H9 (cell line): ENCODE results near the gene DCC. TPM values are rescaled to one million over a fixed set of nuclear protein-coding genes. Genes with fewer than 3 reads are reported as not detected.

Source experiments
- DNase-seq: peaks from one replicate; pipeline ENCODE4 v3.0.0-alpha.2; 2017
- H2AFZ ChIP-seq: one replicate; pipeline ENCODE4 v1.6.1; 2013; ENCODE audit warnings: mild to moderate bottlenecking, low read length, control low read depth, moderate library complexity
- H2AK5ac ChIP-seq: 2 replicates; pipeline ENCODE4 v1.6.1; 2013; ENCODE audit warnings: low read length, control low read depth, mixed read lengths; ENCODE audit not compliant: insufficient read length
- H2BK120ac ChIP-seq: one replicate; pipeline ENCODE4 v1.6.1; 2013; ENCODE audit warnings: low read depth, mild to moderate bottlenecking, low read length, control low read depth, inconsistent platforms; ENCODE audit not compliant: poor library complexity, severe bottlenecking
- H2BK12ac ChIP-seq: 2 replicates; pipeline ENCODE4 v1.6.1; 2013; ENCODE audit warnings: low read length, control low read depth, mixed read lengths, low read depth; ENCODE audit not compliant: insufficient read length
- H2BK15ac ChIP-seq: 2 replicates; pipeline ENCODE4 v1.6.1; 2013; ENCODE audit warnings: low read depth, low read length, control low read depth
- H2BK20ac ChIP-seq: one replicate; pipeline ENCODE4 v1.6.1; 2013; ENCODE audit warnings: low read depth, mild to moderate bottlenecking, low read length, control low read depth, inconsistent platforms; ENCODE audit not compliant: poor library complexity, severe bottlenecking
- H2BK5ac ChIP-seq: 2 replicates; pipeline ENCODE4 v1.6.1; 2013; ENCODE audit warnings: low read length, control low read depth, mixed read lengths; ENCODE audit not compliant: insufficient read length
- H3K14ac ChIP-seq: 2 replicates; pipeline ENCODE4 v1.6.1; 2013; ENCODE audit warnings: low read length, control low read depth; ENCODE audit not compliant: insufficient read depth
- H3K18ac ChIP-seq: 2 replicates; pipeline ENCODE4 v1.6.1; 2013; ENCODE audit warnings: low read depth, mild to moderate bottlenecking, mixed read lengths, low read length, control low read depth; ENCODE audit not compliant: insufficient read length
- H3K23ac ChIP-seq: 2 replicates; pipeline ENCODE4 v1.6.1; 2013; ENCODE audit warnings: low read length, control low read depth, mixed read lengths, low read depth; ENCODE audit not compliant: insufficient read length
- H3K23me2 ChIP-seq: 2 replicates; pipeline ENCODE4 v1.6.1; 2013; ENCODE audit warnings: low read depth, mild to moderate bottlenecking, mixed read lengths, low read length, control low read depth; ENCODE audit not compliant: insufficient read length, poor library complexity, severe bottlenecking
- H3K27ac ChIP-seq: 2 replicates; pipeline ENCODE4 v1.5.1; 2013; ENCODE audit warnings: low read length, control low read depth, mixed read lengths, low read depth; ENCODE audit not compliant: insufficient read length
- H3K27me3 ChIP-seq: 2 replicates; pipeline ENCODE4 v1.6.1; 2013; ENCODE audit warnings: low read length, control low read depth, inconsistent platforms; ENCODE audit not compliant: insufficient read depth
- H3K4ac ChIP-seq: 2 replicates; pipeline ENCODE4 v1.6.1; 2013; ENCODE audit warnings: low read depth, mild to moderate bottlenecking, control low read depth, inconsistent platforms, low read length, moderate library complexity
- H3K4me1 ChIP-seq: 2 replicates; pipeline ENCODE4 v1.6.1; 2013; ENCODE audit warnings: low read length, control low read depth, inconsistent platforms; ENCODE audit not compliant: insufficient read depth
- H3K4me2 ChIP-seq: 2 replicates; pipeline ENCODE4 v1.6.1; 2013; ENCODE audit warnings: low read length, control low read depth, mixed read lengths; ENCODE audit not compliant: insufficient read length, insufficient read depth
- H3K56ac ChIP-seq: 2 replicates; pipeline ENCODE4 v1.6.1; 2013; ENCODE audit warnings: low read depth, mild to moderate bottlenecking, mixed read lengths, low read length, control low read depth; ENCODE audit not compliant: insufficient read length
- H3K79me1 ChIP-seq: 2 replicates; pipeline ENCODE4 v1.6.1; 2013; ENCODE audit warnings: low read depth, mild to moderate bottlenecking, moderate library complexity, low read length, control low read depth, inconsistent platforms; ENCODE audit not compliant: insufficient read depth, poor library complexity, severe bottlenecking
- H3K79me2 ChIP-seq: 2 replicates; pipeline ENCODE4 v1.6.1; 2013; ENCODE audit warnings: low read length, control low read depth, inconsistent platforms; ENCODE audit not compliant: insufficient read depth
- H3K9ac ChIP-seq: 2 replicates; pipeline ENCODE4 v1.6.1; 2013; ENCODE audit warnings: low read length, control low read depth, mixed read lengths; ENCODE audit not compliant: insufficient read length; ENCODE audit errors: extremely low read depth
- H3K9me3 ChIP-seq: one replicate; pipeline ENCODE4 v1.6.1; 2013; ENCODE audit warnings: low read depth, low read length, inconsistent platforms; ENCODE audit not compliant: control insufficient read depth
- H3T11ph ChIP-seq: one replicate; pipeline ENCODE4 v1.6.1; 2013; ENCODE audit warnings: mild to moderate bottlenecking, low read length, control low read depth, inconsistent platforms
- H4K20me1 ChIP-seq: one replicate; pipeline ENCODE4 v1.6.1; 2013; ENCODE audit not compliant: control insufficient read depth, insufficient read length, insufficient read depth
- H4K5ac ChIP-seq: 2 replicates; pipeline ENCODE4 v1.6.1; 2013; ENCODE audit warnings: low read depth, mild to moderate bottlenecking, mixed read lengths, low read length, control low read depth; ENCODE audit not compliant: insufficient read length
- H4K8ac ChIP-seq: replicated peaks from 2 replicates; pipeline ENCODE4 v1.6.1; 2013; ENCODE audit warnings: low read length, control low read depth, mixed read lengths, low read depth; ENCODE audit not compliant: insufficient read length
- H4K91ac ChIP-seq: 2 replicates; pipeline ENCODE4 v1.6.1; 2013; ENCODE audit warnings: low read depth, mild to moderate bottlenecking, moderate library complexity, mixed read lengths, low read length, control low read depth; ENCODE audit not compliant: insufficient read length
- H3K27ac Mint-ChIP-seq, 3 experiments: 2 replicates in 2 of 3; 3 replicates in 1 of 3; pipeline ENCODE4 v1.8.0; 2020 to 2021; ENCODE audit warnings: mixed read lengths in 3 of 3, mild to moderate bottlenecking in 1 of 3, moderate library complexity in 1 of 3
- H3K27me3 Mint-ChIP-seq: 2 replicates; pipeline ENCODE4 v1.8.0; 2021; ENCODE audit warnings: low read depth, mild to moderate bottlenecking, moderate library complexity, mixed read lengths
- H3K36me3 Mint-ChIP-seq, 3 experiments: 2 replicates in 2 of 3; 3 replicates in 1 of 3; pipeline ENCODE4 v1.8.0; 2020 to 2021; ENCODE audit warnings: low read depth in 3 of 3, mixed read lengths in 3 of 3; ENCODE audit not compliant: insufficient read depth in 1 of 3
- H3K4me1 Mint-ChIP-seq, 2 experiments: 2 replicates each; pipeline ENCODE4 v1.8.0; 2020; ENCODE audit warnings: mixed read lengths in 2 of 2
- H3K4me3 Mint-ChIP-seq, 2 experiments: 2 replicates in 1 of 2; 3 replicates in 1 of 2; pipeline ENCODE4 v1.8.0; 2020 to 2021; ENCODE audit warnings: mild to moderate bottlenecking in 2 of 2, mixed read lengths in 2 of 2, moderate library complexity in 1 of 2
- H3K9me3 Mint-ChIP-seq, 2 experiments: 2 replicates in 1 of 2; 3 replicates in 1 of 2; pipeline ENCODE4 v1.8.0; 2020; ENCODE audit warnings: mild to moderate bottlenecking in 2 of 2, mixed read lengths in 2 of 2, moderate library complexity in 1 of 2
- CTCF ChIP-seq: fragments of 200-600 bp; sonication (generic); conservative IDR thresholded peaks from 3 replicates; pipeline ENCODE4 v1.8.0; 2021; ENCODE audit warnings: antibody characterized with exemption, mild to moderate bottlenecking
- WGBS: extraction: QIAGEN DNeasy Blood & Tissue Kit; methylation state at CpG from one replicate; pipeline ENCODE4 v1.1.7; 2013; ENCODE audit warnings: missing lambda C conversion rate, low lambda C conversion rate, mixed read lengths; ENCODE audit not compliant: insufficient read length; ENCODE audit errors: extremely low coverage; 5-methylcytosine and 5-hydroxymethylcytosine counted together
- total RNA-seq: library from RNA; stranded (reverse); gene quantifications from 2 replicates; pipeline ENCODE4 v1.2.1, GENCODE V29; 2021

The DCC gene
- total RNA-seq, 1 experiment from 2014 or later, result 0.35 TPM

- Mint-ChIP-seq H3K36me3 (peaks cover 0 to 5% (median 0%) of the 10 kb centered on the region in 3 experiments; a peak in 2 of 7 replicates), H3K4me3 (no peak overlapping the region), H3K27me3 (no peaks in the 10 kb centered on the region), H3K4me1 (no peaks in the 10 kb centered on the region), H3K27ac (no peak overlapping the region), H3K9me3 (peaks cover 0 to 5% of the 10 kb centered on the region in 2 experiments; a peak in 3 of 5 replicates)
- no peak for TF ChIP-seq CTCF
- H3K27me3 ChIP-seq, result no peaks in the 10 kb centered on the region; the same call in 1 of the 2 replicates
- no peak overlapping the region for H3T11ph ChIP-seq
- H4K20me1 ChIP-seq, result no peaks in the 10 kb centered on the region
- H4K91ac ChIP-seq, result no peak overlapping the region
- no peak overlapping the region for H3K27ac ChIP-seq
- no peak overlapping the region for H2BK12ac ChIP-seq
- H2AFZ ChIP-seq, result no peak overlapping the region
- H2BK120ac ChIP-seq, result no peak overlapping the region
- H3K4me2 ChIP-seq, result no peak overlapping the region
- H3K56ac ChIP-seq, result no peak overlapping the region
- DNase-seq, result no peak
- no peak overlapping the region for H4K5ac ChIP-seq
- no peaks in the 10 kb centered on the region for H3K79me2 ChIP-seq
- no CpG with 5 or more reads among the region's 1 CpG for WGBS
- H4K8ac ChIP-seq, result no peak overlapping the region
- H2AK5ac ChIP-seq, result no peak overlapping the region
- no peak overlapping the region for H2BK5ac ChIP-seq
- H3K4me1 ChIP-seq, result no peaks in the 10 kb centered on the region
- H3K14ac ChIP-seq, result no peak overlapping the region
- no peaks in the 10 kb centered on the region for H3K79me1 ChIP-seq
- no peak overlapping the region for H3K4ac ChIP-seq
- H3K23ac ChIP-seq, result no peak overlapping the region
- no peak overlapping the region for H2BK20ac ChIP-seq
- no peak overlapping the region for H2BK15ac ChIP-seq
- no peaks in the 10 kb centered on the region for H3K23me2 ChIP-seq
- H3K18ac ChIP-seq, result no peak overlapping the region
- no peak overlapping the region for H3K9ac ChIP-seq
- H3K9me3 ChIP-seq, result no peaks in the 10 kb centered on the region
Observed at GRCh38 chr18:52333860-52334259, 6.1 kb upstream of the DCC start.
